ENCODE results near the gene NEO1.

DNA sequence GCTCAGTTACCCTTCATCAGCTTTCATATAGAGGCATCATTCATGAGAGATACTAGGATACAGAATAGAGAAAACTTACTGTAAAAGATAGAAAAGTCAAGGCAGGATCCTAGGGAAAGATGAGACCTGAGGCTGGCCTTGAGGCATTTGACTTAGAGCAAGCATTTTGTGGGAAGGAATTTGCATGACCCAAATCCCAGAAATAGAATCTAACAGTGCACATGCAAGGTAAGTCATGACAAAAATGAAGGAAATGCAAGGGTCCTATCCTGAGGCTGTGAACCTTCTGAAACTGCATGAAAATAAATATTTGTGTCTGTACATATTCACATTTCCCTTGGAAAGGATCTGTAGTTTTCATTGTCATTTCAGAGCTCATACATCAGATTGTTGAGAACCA, 194.2 kb downstream of the NEO1 start:
- TF ChIP-seq, protein P1, sequence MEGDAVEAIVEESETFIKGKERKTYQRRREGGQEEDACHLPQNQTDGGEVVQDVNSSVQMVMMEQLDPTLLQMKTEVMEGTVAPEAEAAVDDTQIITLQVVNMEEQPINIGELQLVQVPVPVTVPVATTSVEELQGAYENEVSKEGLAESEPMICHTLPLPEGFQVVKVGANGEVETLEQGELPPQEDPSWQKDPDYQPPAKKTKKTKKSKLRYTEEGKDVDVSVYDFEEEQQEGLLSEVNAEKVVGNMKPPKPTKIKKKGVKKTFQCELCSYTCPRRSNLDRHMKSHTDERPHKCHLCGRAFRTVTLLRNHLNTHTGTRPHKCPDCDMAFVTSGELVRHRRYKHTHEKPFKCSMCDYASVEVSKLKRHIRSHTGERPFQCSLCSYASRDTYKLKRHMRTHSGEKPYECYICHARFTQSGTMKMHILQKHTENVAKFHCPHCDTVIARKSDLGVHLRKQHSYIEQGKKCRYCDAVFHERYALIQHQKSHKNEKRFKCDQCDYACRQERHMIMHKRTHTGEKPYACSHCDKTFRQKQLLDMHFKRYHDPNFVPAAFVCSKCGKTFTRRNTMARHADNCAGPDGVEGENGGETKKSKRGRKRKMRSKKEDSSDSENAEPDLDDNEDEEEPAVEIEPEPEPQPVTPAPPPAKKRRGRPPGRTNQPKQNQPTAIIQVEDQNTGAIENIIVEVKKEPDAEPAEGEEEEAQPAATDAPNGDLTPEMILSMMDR (IDR thresholded peaks at IDR 0.05) = no peak
- no peak for TF ChIP-seq POLR2A (IDR thresholded peaks at IDR 0.05)
